HCT116 (cell line): Measurements from ENCODE around the gene ZNF445.

Experiments
- EGR1 ChIP-seq: IDR thresholded peaks from 2 replicates; pipeline ENCODE4 v1.6.1; 2012; ENCODE audit warnings: low read depth
- EZH2 ChIP-seq: fragments of 200-600 bp; sonication (generic); IDR thresholded peaks from 2 replicates; pipeline ENCODE4 v1.6.1; 2017; ENCODE audit warnings: antibody characterized with exemption, mixed run types
- POLR2A ChIP-seq: IDR thresholded peaks from 2 replicates; pipeline ENCODE4 v1.7.0; 2011; ENCODE audit warnings: borderline replicate concordance; ENCODE audit not compliant: insufficient read depth, insufficient read length; ENCODE audit errors: extremely low read depth
- RAD21 ChIP-seq: IDR thresholded peaks from 2 replicates; pipeline ENCODE4 v1.6.1; 2012; ENCODE audit warnings: low read depth, mild to moderate bottlenecking
- YY1 ChIP-seq: IDR thresholded peaks from 2 replicates; pipeline ENCODE4 v1.6.1; 2011; ENCODE audit warnings: low read length, low read depth, moderate library complexity, mild to moderate bottlenecking; ENCODE audit not compliant: insufficient replicate concordance; ENCODE audit errors: extremely low read depth
- ZBTB33 ChIP-seq: IDR thresholded peaks from 2 replicates; pipeline ENCODE4 v1.6.1; 2011; ENCODE audit warnings: mild to moderate bottlenecking, low read length, moderate library complexity; ENCODE audit not compliant: insufficient replicate concordance; ENCODE audit errors: extremely low read depth
- TF ChIP-seq, protein P1 (sequence below), 3 experiments: fragments of 200-600 bp in 1 of 3; sonication (generic) in 1 of 3; IDR thresholded peaks in 2 of 3; conservative IDR thresholded peaks in 1 of 3; 2 replicates each; pipeline ENCODE4 v1.5.1; 2012 to 2017; ENCODE audit warnings: low read depth in 2 of 3, low read length in 2 of 3, antibody characterized with exemption in 1 of 3, borderline replicate concordance in 1 of 3, control low read depth in 1 of 3, mild to moderate bottlenecking in 1 of 3, mixed read lengths in 1 of 3, mixed run types in 1 of 3, moderate library complexity in 1 of 3; ENCODE audit not compliant: insufficient read depth in 1 of 3

GRCh38 chr3:44476181-44476611, 1.3 kb downstream of the ZNF445 start:
- TF ChIP-seq EZH2 (no peak), EGR1 (no peak), ZBTB33 (no peak), YY1 (no peak), RAD21 (no peak), POLR2A (no peak)
- TF ChIP-seq, protein P1, sequence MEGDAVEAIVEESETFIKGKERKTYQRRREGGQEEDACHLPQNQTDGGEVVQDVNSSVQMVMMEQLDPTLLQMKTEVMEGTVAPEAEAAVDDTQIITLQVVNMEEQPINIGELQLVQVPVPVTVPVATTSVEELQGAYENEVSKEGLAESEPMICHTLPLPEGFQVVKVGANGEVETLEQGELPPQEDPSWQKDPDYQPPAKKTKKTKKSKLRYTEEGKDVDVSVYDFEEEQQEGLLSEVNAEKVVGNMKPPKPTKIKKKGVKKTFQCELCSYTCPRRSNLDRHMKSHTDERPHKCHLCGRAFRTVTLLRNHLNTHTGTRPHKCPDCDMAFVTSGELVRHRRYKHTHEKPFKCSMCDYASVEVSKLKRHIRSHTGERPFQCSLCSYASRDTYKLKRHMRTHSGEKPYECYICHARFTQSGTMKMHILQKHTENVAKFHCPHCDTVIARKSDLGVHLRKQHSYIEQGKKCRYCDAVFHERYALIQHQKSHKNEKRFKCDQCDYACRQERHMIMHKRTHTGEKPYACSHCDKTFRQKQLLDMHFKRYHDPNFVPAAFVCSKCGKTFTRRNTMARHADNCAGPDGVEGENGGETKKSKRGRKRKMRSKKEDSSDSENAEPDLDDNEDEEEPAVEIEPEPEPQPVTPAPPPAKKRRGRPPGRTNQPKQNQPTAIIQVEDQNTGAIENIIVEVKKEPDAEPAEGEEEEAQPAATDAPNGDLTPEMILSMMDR (IDR thresholded peaks at IDR 0.05 in 2 of 3, conservative IDR thresholded peaks at IDR 0.05 in 1 of 3; ENCODE audit: borderline replicate concordance in 1 of 3, insufficient read depth in 1 of 3, low read depth in 2 of 3, low read length in 2 of 3), result no peak
